Stimulated activated CD4-positive, alpha-beta T cell treated with anti-CD3 and anti-CD28 coated beads, Interleukin-15, amount 100 ng/mL, for 48 hours (primary cell): Measurements from ENCODE around the gene HOXB9.

ENCODE experiments used
- DNase-seq, 2 donors: peaks; one replicate each; pipeline ENCODE4 v3.0.0-alpha.2; 2020; ENCODE audit warnings: low read depth in 2 of 2

Gene HOXB9

GRCh38 chr17:48610282-48611211 lies 15.6 kb downstream of the HOXB9 start, which contains the start of gene HOXB7:
Gene HOXB7, minus strand, starts transcription at chr17:48611017. Its CDS starts 99 bp downstream, at chr17:48610918.
- peak in 1 of 2 donors; percentile 62 for DNase-seq

GRCh38 chr17:48609759-48610281 lies 16.3 kb downstream of the HOXB9 start:
- DNase-seq, result no peak

- no peak for DNase-seq
These were observed 17.1 kb downstream of the HOXB9 start for GRCh38 chr17:48609033-48609432.

GRCh38 chr17:48608494-48608834 lies 17.7 kb downstream of the HOXB9 start:
- no peak for DNase-seq

GRCh38 chr17:48606892-48607614 lies 19.1 kb downstream of the HOXB9 start:
- no peak for DNase-seq

GRCh38 chr17:48605991-48606891 lies 19.9 kb downstream of the HOXB9 start:
- DNase-seq, result no peak

GRCh38 chr17:48605409-48605919 lies 20.7 kb downstream of the HOXB9 start:
- DNase-seq, result no peak

GRCh38 chr17:48604770-48605329 lies 21.3 kb downstream of the HOXB9 start, which contains the start of gene HOXB6:
Gene HOXB6, minus strand, starts transcription at chr17:48604986. Its CDS starts 6,836 bp downstream, at chr17:48598150.
- DNase-seq, result no peak

GRCh38 chr17:48603959-48604769 lies 22.0 kb downstream of the HOXB9 start:
- no peak for DNase-seq

GRCh38 chr17:48601539-48602425 lies 24.4 kb downstream of the HOXB9 start:
- no peak for DNase-seq

- no peak for DNase-seq
These were observed 25.0 kb downstream of the HOXB9 start for GRCh38 chr17:48601207-48601538.

- no peak for DNase-seq
These were observed 25.7 kb downstream of the HOXB9 start for GRCh38 chr17:48600244-48601098.

GRCh38 chr17:48599354-48599753 lies 26.8 kb downstream of the HOXB9 start:
- no peak for DNase-seq

- no peak for DNase-seq
These were observed 27.4 kb downstream of the HOXB9 start for GRCh38 chr17:48598736-48599135.

- DNase-seq, result no peak
These were observed 28.2 kb downstream of the HOXB9 start for GRCh38 chr17:48597778-48598631.

- no peak for DNase-seq
These were observed 28.7 kb downstream of the HOXB9 start for GRCh38 chr17:48597528-48597777.

- no peak for DNase-seq
These were observed 29.2 kb downstream of the HOXB9 start for GRCh38 chr17:48596735-48597527.
